ENCODE data around the gene USH2A. TPM values are rescaled to one million over a fixed set of nuclear protein-coding genes. Genes with fewer than 3 reads are reported as not detected.

USH2A gene
- total and polyA plus RNA-seq, 5 donors from 2014 or later: not detected

DNA sequence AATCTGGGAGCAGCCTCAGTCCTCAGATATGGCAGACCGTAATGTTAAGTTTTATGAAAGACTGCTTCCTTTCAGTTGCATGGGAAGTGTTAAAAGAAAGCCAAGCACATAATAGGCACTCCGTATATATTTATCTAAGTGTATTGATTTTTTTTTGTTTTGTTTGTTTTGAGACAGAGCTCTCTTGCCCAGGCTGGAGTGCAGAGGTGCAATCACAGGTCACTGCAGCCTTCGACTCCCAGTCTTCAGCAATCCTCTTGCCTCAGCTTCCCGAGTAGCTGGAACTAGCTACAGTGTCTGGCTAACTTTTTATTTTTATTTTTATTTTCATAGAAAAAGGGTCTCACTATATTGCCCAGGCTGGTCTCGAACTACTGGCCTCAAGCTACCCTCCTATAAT, 341.8 kb downstream of the USH2A start:
- Mint-ChIP-seq H3K27ac (no peak overlapping the region), H3K9me3 (peaks cover 3 to 15% (median 6%) of the 10 kb centered on the region in 7 donors), H3K27me3 (no peaks in the 10 kb centered on the region), H3K4me3 (no peak overlapping the region), H3K36me3 (no peaks in the 10 kb centered on the region), H3K4me1 (no peaks in the 10 kb centered on the region)
- no peaks in the 10 kb centered on the region for H3K4me1 ChIP-seq (ENCODE audit: control insufficient read depth, insufficient read depth, low read length, poor library complexity, severe bottlenecking)
- DNase-seq: no peak
- H3K27me3 ChIP-seq (ENCODE audit: control insufficient read depth, insufficient read depth, low read length): no peaks in the 10 kb centered on the region
- no peak overlapping the region for H3K27ac ChIP-seq (ENCODE audit: insufficient read depth, low read length, poor library complexity, severe bottlenecking)
- peaks cover 3 to 9% of the 10 kb centered on the region in 2 experiments for H3K9me3 ChIP-seq (ENCODE audit: control insufficient read depth in 2 of 2, low read length in 2 of 2)
- no peak overlapping the region for H3K4me3 ChIP-seq (ENCODE audit: low read depth, low read length)
- no peaks in the 10 kb centered on the region for H3K36me3 ChIP-seq (ENCODE audit: control insufficient read depth, insufficient read depth, low read length)
- ATAC-seq (ENCODE audit: low read depth in 2 of 2): no peak

GRCh38 chr1:216076751-216077150, 346.5 kb downstream of the USH2A start:
- Histone ChIP-seq H3K36me3 (ENCODE audit: control insufficient read depth, insufficient read depth, low read length) (no peaks in the 10 kb centered on the region), H3K27me3 (ENCODE audit: control insufficient read depth, insufficient read depth, low read length) (no peaks in the 10 kb centered on the region), H3K9me3 (ENCODE audit: control insufficient read depth in 2 of 2, low read length in 2 of 2) (peaks cover 0 to 9% of the 10 kb centered on the region in 2 experiments), H3K4me1 (ENCODE audit: control insufficient read depth, insufficient read depth, low read length, poor library complexity, severe bottlenecking) (no peaks in the 10 kb centered on the region), H3K27ac (ENCODE audit: insufficient read depth, low read length, poor library complexity, severe bottlenecking) (no peak overlapping the region), H3K4me3 (ENCODE audit: low read depth, low read length) (no peak overlapping the region)
- Mint-ChIP-seq H3K9me3 (peaks cover 3 to 15% (median 6%) of the 10 kb centered on the region in 7 donors), H3K4me3 (peak overlapping the region in 1 of 4 donors; percentile 27), H3K36me3 (no peaks in the 10 kb centered on the region), H3K27ac (no peak overlapping the region), H3K4me1 (no peaks in the 10 kb centered on the region), H3K27me3 (no peaks in the 10 kb centered on the region)
- no peak for DNase-seq
- no peak for ATAC-seq (ENCODE audit: low read depth in 2 of 2)

DNA sequence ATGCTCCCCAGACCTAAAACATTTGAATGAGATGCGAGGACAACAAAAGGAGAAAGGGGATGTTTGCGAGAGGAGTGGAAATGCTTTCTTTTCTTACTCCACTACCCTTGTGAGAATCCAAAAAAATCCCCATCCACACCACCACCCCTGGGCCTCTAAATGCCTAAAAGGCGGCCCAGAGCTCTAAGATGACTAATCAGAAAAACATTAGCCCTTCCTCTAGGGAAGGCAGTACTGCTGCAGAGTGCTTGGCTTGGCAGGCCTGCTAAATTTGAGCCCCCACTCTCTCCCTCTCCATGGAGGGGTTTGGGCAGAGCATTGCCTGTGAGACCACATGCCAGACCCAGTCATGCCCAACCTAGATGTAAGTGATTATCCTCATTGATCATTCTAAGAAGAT, 347.9 kb downstream of the USH2A start:
- H3K9me3 ChIP-seq (ENCODE audit: control insufficient read depth in 2 of 2, low read length in 2 of 2): peaks cover 0 to 9% of the 10 kb centered on the region in 2 experiments
- H3K4me1 ChIP-seq (ENCODE audit: control insufficient read depth, insufficient read depth, low read length, poor library complexity, severe bottlenecking): no peaks in the 10 kb centered on the region
- Mint-ChIP-seq H3K4me3 (no peak overlapping the region), H3K27ac (no peak overlapping the region), H3K4me1 (no peaks in the 10 kb centered on the region), H3K36me3 (no peaks in the 10 kb centered on the region), H3K9me3 (peaks cover 1 to 14% (median 6%) of the 10 kb centered on the region in 7 donors), H3K27me3 (no peaks in the 10 kb centered on the region)
- H3K36me3 ChIP-seq (ENCODE audit: control insufficient read depth, insufficient read depth, low read length): no peaks in the 10 kb centered on the region
- H3K27me3 ChIP-seq (ENCODE audit: control insufficient read depth, insufficient read depth, low read length): no peaks in the 10 kb centered on the region
- no peak overlapping the region for H3K4me3 ChIP-seq (ENCODE audit: low read depth, low read length)
- no peak for DNase-seq
- ATAC-seq (ENCODE audit: low read depth in 2 of 2): no peak
- no peak overlapping the region for H3K27ac ChIP-seq (ENCODE audit: insufficient read depth, low read length, poor library complexity, severe bottlenecking)

- Mint-ChIP-seq H3K27me3 (no peaks in the 10 kb centered on the region), H3K4me3 (no peak overlapping the region), H3K27ac (no peak overlapping the region), H3K4me1 (no peaks in the 10 kb centered on the region), H3K9me3 (peaks cover 0 to 8% (median 2%) of the 10 kb centered on the region in 7 donors), H3K36me3 (no peaks in the 10 kb centered on the region)
- no peak for ATAC-seq (ENCODE audit: low read depth in 2 of 2)
- no peak overlapping the region for H3K27ac ChIP-seq (ENCODE audit: insufficient read depth, low read length, poor library complexity, severe bottlenecking)
- DNase-seq: no peak
- no peaks in the 10 kb centered on the region for H3K4me1 ChIP-seq (ENCODE audit: control insufficient read depth, insufficient read depth, low read length, poor library complexity, severe bottlenecking)
- no peak overlapping the region for H3K4me3 ChIP-seq (ENCODE audit: low read depth, low read length)
- no peaks in the 10 kb centered on the region for H3K36me3 ChIP-seq (ENCODE audit: control insufficient read depth, insufficient read depth, low read length)
- H3K9me3 ChIP-seq (ENCODE audit: control insufficient read depth in 2 of 2, low read length in 2 of 2): no peaks in the 10 kb centered on the region
- no peaks in the 10 kb centered on the region for H3K27me3 ChIP-seq (ENCODE audit: control insufficient read depth, insufficient read depth, low read length)
Measured at GRCh38 chr1:216073793-216074595, 349.3 kb downstream of the USH2A start.

DNA sequence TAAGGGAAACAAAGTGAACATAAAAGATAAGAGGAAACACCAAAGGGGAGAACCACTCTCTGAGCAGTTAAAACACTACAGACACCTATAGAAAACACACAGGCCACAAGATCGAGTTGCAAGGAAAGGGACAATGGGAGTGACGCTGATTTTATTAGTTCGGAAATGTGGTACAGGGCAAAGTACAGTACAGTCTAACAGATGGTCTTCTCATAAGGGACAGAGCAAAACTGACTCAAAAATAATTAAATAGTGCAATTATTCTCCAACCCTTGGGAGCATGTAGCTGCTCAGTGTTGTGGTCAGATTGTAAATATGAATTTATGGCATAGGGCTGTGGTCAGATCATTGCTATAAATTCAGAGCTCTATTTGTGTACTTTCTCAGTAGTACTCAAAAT, 352.0 kb downstream of the USH2A start:
- Histone ChIP-seq H3K27ac (ENCODE audit: insufficient read depth, low read length, poor library complexity, severe bottlenecking) (no peak overlapping the region), H3K4me1 (ENCODE audit: control insufficient read depth, insufficient read depth, low read length, poor library complexity, severe bottlenecking) (no peaks in the 10 kb centered on the region), H3K4me3 (ENCODE audit: low read depth, low read length) (no peak overlapping the region), H3K36me3 (ENCODE audit: control insufficient read depth, insufficient read depth, low read length) (no peaks in the 10 kb centered on the region), H3K9me3 (ENCODE audit: control insufficient read depth in 2 of 2, low read length in 2 of 2) (peaks cover 0 to 4% of the 10 kb centered on the region in 2 experiments), H3K27me3 (ENCODE audit: control insufficient read depth, insufficient read depth, low read length) (no peaks in the 10 kb centered on the region)
- Mint-ChIP-seq H3K27me3 (no peaks in the 10 kb centered on the region), H3K4me1 (no peaks in the 10 kb centered on the region), H3K36me3 (no peaks in the 10 kb centered on the region), H3K9me3 (peaks cover 0 to 16% (median 4%) of the 10 kb centered on the region in 7 donors), H3K4me3 (no peak overlapping the region), H3K27ac (no peak overlapping the region)
- no peak for ATAC-seq (ENCODE audit: low read depth in 2 of 2)
- no peak for DNase-seq

DNA sequence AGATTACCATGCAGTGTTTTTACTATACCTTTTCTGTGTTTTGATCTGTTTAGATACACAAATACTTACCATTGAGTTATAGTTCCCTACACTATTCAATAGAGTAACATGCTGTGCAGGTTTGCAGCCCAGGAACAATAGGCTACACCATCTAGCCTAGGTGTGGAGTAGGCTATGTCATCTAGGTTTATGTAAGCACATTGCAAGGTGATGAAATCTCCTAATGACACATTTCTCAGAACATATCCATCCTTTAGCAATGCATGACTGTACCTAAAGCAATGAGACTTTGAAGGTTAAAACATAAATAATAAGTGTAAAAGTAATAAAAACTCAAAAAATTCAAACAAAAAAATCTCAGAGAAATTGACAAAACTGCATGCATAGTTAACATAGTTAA, 358.6 kb downstream of the USH2A start:
- no peaks in the 10 kb centered on the region for H3K27me3 Mint-ChIP-seq
- H3K4me1 Mint-ChIP-seq: no peaks in the 10 kb centered on the region
- Histone ChIP-seq H3K36me3 (ENCODE audit: control insufficient read depth, insufficient read depth, low read length) (no peaks in the 10 kb centered on the region), H3K27ac (ENCODE audit: insufficient read depth, low read length, poor library complexity, severe bottlenecking) (no peak overlapping the region), H3K4me1 (ENCODE audit: control insufficient read depth, insufficient read depth, low read length, poor library complexity, severe bottlenecking) (no peaks in the 10 kb centered on the region), H3K4me3 (ENCODE audit: low read depth, low read length) (no peak overlapping the region), H3K9me3 (ENCODE audit: control insufficient read depth in 2 of 2, low read length in 2 of 2) (peaks cover 0 to 10% of the 10 kb centered on the region in 2 experiments), H3K27me3 (ENCODE audit: control insufficient read depth, insufficient read depth, low read length) (no peaks in the 10 kb centered on the region)
- no peak overlapping the region for H3K4me3 Mint-ChIP-seq
- peaks cover 0 to 25% (median 4%) of the 10 kb centered on the region in 7 donors for H3K9me3 Mint-ChIP-seq
- no peak overlapping the region for H3K27ac Mint-ChIP-seq
- ATAC-seq (ENCODE audit: low read depth in 2 of 2): no peak
- DNase-seq: no peak
- H3K36me3 Mint-ChIP-seq: no peaks in the 10 kb centered on the region

DNA sequence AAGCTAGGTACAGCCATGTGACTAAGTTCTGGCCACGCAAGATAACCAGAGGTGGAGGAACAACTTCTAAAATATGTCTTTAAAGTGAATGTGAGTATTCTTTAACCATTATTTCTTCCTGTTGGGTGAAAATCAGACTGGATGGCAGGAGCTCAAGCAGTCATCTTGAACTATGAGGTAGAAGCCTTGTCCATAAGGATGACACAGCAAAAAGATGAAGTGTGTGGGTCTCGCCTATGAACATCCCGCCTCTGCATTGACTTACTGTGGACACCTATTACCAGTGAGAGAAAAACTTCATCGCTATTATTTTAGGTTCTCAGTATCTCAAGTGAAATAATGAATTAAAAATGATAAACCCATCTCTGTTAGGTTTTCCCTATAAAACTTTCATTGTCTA, 365.3 kb downstream of the USH2A start:
- no peak for DNase-seq
- no peaks in the 10 kb centered on the region for H3K36me3 Mint-ChIP-seq
- H3K27me3 Mint-ChIP-seq: no peaks in the 10 kb centered on the region
- H3K4me3 Mint-ChIP-seq: peak overlapping the region in 1 of 4 donors; percentile 10
- H3K27ac ChIP-seq (ENCODE audit: insufficient read depth, low read length, poor library complexity, severe bottlenecking): no peak overlapping the region
- no peak overlapping the region for H3K4me3 ChIP-seq (ENCODE audit: low read depth, low read length)
- H3K9me3 Mint-ChIP-seq: peaks cover 0 to 18% (median 2%) of the 10 kb centered on the region in 7 donors
- H3K27me3 ChIP-seq (ENCODE audit: control insufficient read depth, insufficient read depth, low read length): no peaks in the 10 kb centered on the region
- no peaks in the 10 kb centered on the region for H3K4me1 Mint-ChIP-seq
- H3K36me3 ChIP-seq (ENCODE audit: control insufficient read depth, insufficient read depth, low read length): no peaks in the 10 kb centered on the region
- no peaks in the 10 kb centered on the region for H3K4me1 ChIP-seq (ENCODE audit: control insufficient read depth, insufficient read depth, low read length, poor library complexity, severe bottlenecking)
- H3K9me3 ChIP-seq (ENCODE audit: control insufficient read depth in 2 of 2, low read length in 2 of 2): peaks cover 0 to 2% of the 10 kb centered on the region in 2 experiments
- no peak for ATAC-seq (ENCODE audit: low read depth in 2 of 2)
- no peak overlapping the region for H3K27ac Mint-ChIP-seq

- Histone ChIP-seq H3K4me1 (ENCODE audit: control insufficient read depth, insufficient read depth, low read length, poor library complexity, severe bottlenecking) (no peaks in the 10 kb centered on the region), H3K9me3 (ENCODE audit: control insufficient read depth in 2 of 2, low read length in 2 of 2) (peaks cover 0 to 2% of the 10 kb centered on the region in 2 experiments), H3K4me3 (ENCODE audit: low read depth, low read length) (no peak overlapping the region), H3K27ac (ENCODE audit: insufficient read depth, low read length, poor library complexity, severe bottlenecking) (no peak overlapping the region), H3K27me3 (ENCODE audit: control insufficient read depth, insufficient read depth, low read length) (no peaks in the 10 kb centered on the region), H3K36me3 (ENCODE audit: control insufficient read depth, insufficient read depth, low read length) (no peaks in the 10 kb centered on the region)
- DNase-seq (no peak), ATAC-seq (ENCODE audit: low read depth in 2 of 2) (no peak)
- H3K27me3 Mint-ChIP-seq: no peaks in the 10 kb centered on the region
- no peak overlapping the region for H3K4me3 Mint-ChIP-seq
- no peaks in the 10 kb centered on the region for H3K36me3 Mint-ChIP-seq
- H3K4me1 Mint-ChIP-seq: no peaks in the 10 kb centered on the region
- no peak overlapping the region for H3K27ac Mint-ChIP-seq
- peaks cover 0 to 20% (median 4%) of the 10 kb centered on the region in 7 donors for H3K9me3 Mint-ChIP-seq
Measured at GRCh38 chr1:216057063-216057462, 366.2 kb downstream of the USH2A start.

All from CD4-positive, CD25-positive, alpha-beta regulatory T cell (primary cell).